ENCODE results near the gene NCOA4.

DNA sequence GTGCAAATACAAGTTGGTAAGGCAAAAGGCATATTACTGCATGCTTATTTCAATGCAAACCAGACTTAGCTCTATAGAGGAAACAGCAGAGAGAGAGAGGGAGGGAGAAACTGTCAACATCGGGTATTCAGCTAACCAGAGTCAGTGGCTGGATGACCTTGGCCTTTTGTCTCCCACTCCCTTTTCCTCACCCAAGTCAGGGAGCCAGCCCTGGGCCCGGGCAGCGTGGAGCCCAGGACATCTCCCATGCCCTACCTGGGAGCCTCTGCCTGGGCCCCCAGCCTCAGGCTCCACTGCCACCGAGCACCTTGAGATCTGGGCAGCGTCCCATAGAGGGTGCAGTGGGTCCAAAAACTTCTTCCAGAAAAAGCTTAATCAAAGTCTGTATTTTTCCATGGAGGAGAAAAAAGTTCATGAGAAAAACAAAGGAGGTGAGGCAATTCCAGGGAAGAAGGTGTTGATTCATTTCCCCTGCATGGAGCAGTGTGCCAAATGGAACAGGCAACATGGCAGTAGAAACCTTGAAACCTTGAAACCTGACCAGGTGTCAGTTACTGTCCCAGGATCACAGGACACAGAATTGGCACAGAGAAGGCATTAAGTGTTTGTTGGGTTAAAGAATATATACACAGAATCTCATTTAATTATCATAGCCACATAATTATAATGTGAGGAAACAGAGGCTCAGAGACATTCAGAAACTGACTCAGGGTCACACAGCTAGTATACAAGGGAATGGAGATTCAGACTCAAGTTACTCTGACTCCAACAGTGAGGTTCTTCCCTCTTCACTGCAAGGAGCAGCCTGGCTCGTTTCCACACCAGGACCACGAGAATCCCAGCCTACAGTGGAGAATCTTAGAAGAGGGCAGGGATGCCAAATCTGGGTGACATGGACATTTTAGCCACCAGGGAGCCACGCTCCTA lies 5.8 kb upstream of the NCOA4 start:
- no peak for TF ChIP-seq POLR2A (IDR thresholded peaks at IDR 0.05)
- TF ChIP-seq, protein P1, sequence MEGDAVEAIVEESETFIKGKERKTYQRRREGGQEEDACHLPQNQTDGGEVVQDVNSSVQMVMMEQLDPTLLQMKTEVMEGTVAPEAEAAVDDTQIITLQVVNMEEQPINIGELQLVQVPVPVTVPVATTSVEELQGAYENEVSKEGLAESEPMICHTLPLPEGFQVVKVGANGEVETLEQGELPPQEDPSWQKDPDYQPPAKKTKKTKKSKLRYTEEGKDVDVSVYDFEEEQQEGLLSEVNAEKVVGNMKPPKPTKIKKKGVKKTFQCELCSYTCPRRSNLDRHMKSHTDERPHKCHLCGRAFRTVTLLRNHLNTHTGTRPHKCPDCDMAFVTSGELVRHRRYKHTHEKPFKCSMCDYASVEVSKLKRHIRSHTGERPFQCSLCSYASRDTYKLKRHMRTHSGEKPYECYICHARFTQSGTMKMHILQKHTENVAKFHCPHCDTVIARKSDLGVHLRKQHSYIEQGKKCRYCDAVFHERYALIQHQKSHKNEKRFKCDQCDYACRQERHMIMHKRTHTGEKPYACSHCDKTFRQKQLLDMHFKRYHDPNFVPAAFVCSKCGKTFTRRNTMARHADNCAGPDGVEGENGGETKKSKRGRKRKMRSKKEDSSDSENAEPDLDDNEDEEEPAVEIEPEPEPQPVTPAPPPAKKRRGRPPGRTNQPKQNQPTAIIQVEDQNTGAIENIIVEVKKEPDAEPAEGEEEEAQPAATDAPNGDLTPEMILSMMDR (IDR thresholded peaks at IDR 0.05): peak in 1 of 4 donors; percentile 31

All from right lobe of liver (tissue), 4 donors.